Activated CD4-positive, alpha-beta T cell treated with anti-CD3 and anti-CD28 coated beads for 36 hours (primary cell): Measurements from ENCODE around the gene RIOK1. TPM values are rescaled to one million over a fixed set of nuclear protein-coding genes. Genes with fewer than 3 reads are reported as not detected.

Experiments used
- ATAC-seq: fragments of 200-7000 bp; cut with Tn5 transposase; one replicate; pipeline ENCODE4 v1.10.0; 2021; ENCODE audit warnings: mild to moderate bottlenecking, moderate library complexity
- CTCF ChIA-PET: fragments of 350-600 bp; sonication (Branson Sonifier 250); formaldehyde crosslinking; loops from one replicate; lab custom pipeline; 2021; ENCODE audit warnings: antibody characterized with exemption; lab: Charles Lee
- POLR2A ChIA-PET: fragments of 350-600 bp; sonication (Branson Sonifier 250); formaldehyde crosslinking; loops from one replicate; lab custom pipeline; 2021; ENCODE audit warnings: antibody characterized with exemption, inconsistent platforms; lab: Charles Lee
- DNase-seq: peaks from one replicate; pipeline ENCODE4 v3.0.0-alpha.2; 2020
- H3K27ac Mint-ChIP-seq: one replicate; pipeline ENCODE4 v1.8.0; 2021; ENCODE audit warnings: mixed read lengths
- H3K27me3 Mint-ChIP-seq: one replicate; pipeline ENCODE4 v1.8.0; 2021; ENCODE audit warnings: mixed read lengths
- H3K36me3 Mint-ChIP-seq: one replicate; pipeline ENCODE4 v1.8.0; 2021; ENCODE audit warnings: low read depth, mixed read lengths
- H3K4me1 Mint-ChIP-seq: one replicate; pipeline ENCODE4 v1.8.0; 2021; ENCODE audit warnings: mixed read lengths
- H3K4me3 Mint-ChIP-seq: one replicate; pipeline ENCODE4 v1.8.0; 2021; ENCODE audit warnings: mild to moderate bottlenecking, moderate library complexity, mixed read lengths
- H3K9me3 Mint-ChIP-seq: one replicate; pipeline ENCODE4 v1.8.0; 2021; ENCODE audit warnings: low read depth, mixed read lengths
- intact Hi-C, 2 experiments: fragments of 100-400 bp; cut with DNase I in 1 of 2; cut with micrococcal nuclease in 1 of 2; formaldehyde crosslinking; loops; one replicate each; pipeline versions ENCODE4 v1.14.2 to v1.15.1; 2022 to 2024; cut with DNase I, micrococcal nuclease
- total RNA-seq, 2 experiments: library from RNA; stranded (reverse); gene quantifications; one replicate each; pipeline ENCODE4 v1.2.3, GENCODE V29; 2021

Gene RIOK1
- total RNA-seq, 2 experiments from 2014 or later, result 37.3 to 39.6 TPM

DNA sequence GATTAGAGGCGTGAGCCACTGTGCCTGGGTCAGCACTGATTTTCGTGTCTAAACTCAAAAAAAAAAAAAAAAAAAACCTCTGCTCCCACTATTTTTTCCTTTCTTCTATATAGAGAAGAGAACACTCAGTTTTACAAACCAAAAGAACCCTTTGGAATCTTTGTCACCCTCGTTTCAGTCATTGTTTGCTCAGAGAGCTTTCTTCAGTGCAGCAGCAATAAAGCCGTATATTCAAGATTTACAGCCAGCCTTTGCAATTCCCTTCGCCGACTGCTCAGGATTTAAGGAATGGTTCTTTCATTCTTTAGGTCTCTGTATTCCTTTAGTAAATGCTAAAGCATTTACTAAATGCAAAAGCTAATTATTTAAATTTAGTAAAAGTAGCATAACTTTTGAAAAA, 20.1 kb downstream of the RIOK1 start:
- no peak overlapping the region for H3K27ac Mint-ChIP-seq
- H3K4me1 Mint-ChIP-seq, result no peaks in the 10 kb centered on the region
- peaks cover 64% of the 10 kb centered on the region for H3K36me3 Mint-ChIP-seq
- ATAC-seq, result no peak
- H3K9me3 Mint-ChIP-seq, result no peaks in the 10 kb centered on the region
- DNase-seq, result no peak
- ChIA-PET CTCF (interaction anchor here (0.7 kb wide), 2 partner anchors 166 to 514 kb away, joined by 3 read pairs; no protein-coding TSS in a partner anchor), POLR2A (no interaction called here)
- H3K27me3 Mint-ChIP-seq, result no peaks in the 10 kb centered on the region
- no peak overlapping the region for H3K4me3 Mint-ChIP-seq
- intact Hi-C loops, result no loop called here

DNA sequence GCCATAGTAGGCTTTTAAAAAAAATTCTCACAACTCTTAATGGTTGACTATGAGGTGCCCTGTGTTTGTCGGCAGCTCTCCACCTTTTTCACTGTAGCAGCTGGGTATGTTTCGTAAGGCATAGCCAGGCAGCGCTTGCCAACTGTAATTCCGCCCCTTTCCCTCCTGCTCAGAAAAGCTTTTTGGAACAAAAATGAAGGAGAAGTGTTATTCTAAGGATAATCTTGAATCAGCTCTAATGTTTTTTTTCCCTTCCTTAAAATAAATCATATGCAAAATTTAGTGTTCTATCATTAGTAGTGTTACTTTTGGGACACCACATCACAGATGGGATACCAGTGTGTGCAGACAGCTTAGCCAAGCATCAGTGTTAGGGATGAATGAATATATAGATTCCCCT, 21.2 kb downstream of the RIOK1 start:
- no peaks in the 10 kb centered on the region for H3K4me1 Mint-ChIP-seq
- ChIA-PET POLR2A (no interaction called here), CTCF (no interaction called here)
- H3K4me3 Mint-ChIP-seq, result no peak overlapping the region
- DNase-seq (no peak), ATAC-seq (no peak)
- H3K36me3 Mint-ChIP-seq, result peaks cover 62% of the 10 kb centered on the region
- no peak overlapping the region for H3K27ac Mint-ChIP-seq
- intact Hi-C loops, result no loop called here
- no peaks in the 10 kb centered on the region for H3K27me3 Mint-ChIP-seq
- no peaks in the 10 kb centered on the region for H3K9me3 Mint-ChIP-seq

GRCh38 chr6:7411328-7411727, 21.7 kb downstream of the RIOK1 start:
- DNase-seq, result no peak
- no peaks in the 10 kb centered on the region for H3K4me1 Mint-ChIP-seq
- no peaks in the 10 kb centered on the region for H3K27me3 Mint-ChIP-seq
- no peak overlapping the region for H3K4me3 Mint-ChIP-seq
- intact Hi-C loops, result no loop called here
- H3K36me3 Mint-ChIP-seq, result peaks cover 60% of the 10 kb centered on the region
- H3K9me3 Mint-ChIP-seq, result no peaks in the 10 kb centered on the region
- ChIA-PET POLR2A (no interaction called here), CTCF (interaction anchor here (0.7 kb wide), 1 partner anchor 11 kb away, joined by 4 read pairs; no protein-coding TSS in a partner anchor)
- no peak for ATAC-seq
- H3K27ac Mint-ChIP-seq, result no peak overlapping the region

- Mint-ChIP-seq H3K27me3 (no peaks in the 10 kb centered on the region), H3K4me3 (no peak overlapping the region), H3K36me3 (peaks cover 58% of the 10 kb centered on the region), H3K9me3 (no peaks in the 10 kb centered on the region), H3K4me1 (no peaks in the 10 kb centered on the region), H3K27ac (no peak overlapping the region)
- POLR2A ChIA-PET, result no interaction called here
- intact Hi-C loops, result no loop called here
- CTCF ChIA-PET, result interaction anchor here (1.1 kb wide), 1 partner anchor 13 kb away, joined by 3 read pairs; no protein-coding TSS in a partner anchor
- ATAC-seq (no peak), DNase-seq (no peak)
Observed at GRCh38 chr6:7413151-7413823, 23.7 kb downstream of the RIOK1 start.

GRCh38 chr6:7414811-7415210, 25.2 kb downstream of the RIOK1 start:
- DNase-seq (no peak), ATAC-seq (no peak)
- Mint-ChIP-seq H3K4me1 (no peaks in the 10 kb centered on the region), H3K4me3 (no peak overlapping the region), H3K36me3 (peaks cover 59% of the 10 kb centered on the region), H3K27me3 (no peaks in the 10 kb centered on the region), H3K27ac (no peak overlapping the region), H3K9me3 (no peaks in the 10 kb centered on the region)
- POLR2A ChIA-PET, result no interaction called here
- intact Hi-C loops, result no loop called here
- CTCF ChIA-PET, result no interaction called here

DNA sequence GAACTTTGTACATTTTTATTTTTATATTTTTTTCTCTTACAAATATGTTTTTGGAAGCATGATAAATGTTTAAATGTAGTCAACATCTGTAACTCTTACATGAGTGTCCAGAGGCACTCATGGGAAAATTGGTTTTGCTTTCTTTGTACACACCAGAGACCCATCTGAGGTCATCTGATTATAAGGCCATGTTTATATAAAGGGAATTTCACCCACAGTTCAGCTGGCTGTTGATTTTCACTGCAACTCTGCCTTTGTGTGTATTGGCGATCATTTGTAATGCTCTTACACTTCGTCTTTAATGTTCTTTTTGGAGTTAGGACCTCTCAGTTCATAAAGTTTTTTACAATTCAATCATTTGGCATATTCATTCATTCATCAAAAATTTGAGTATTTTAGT, 28.1 kb downstream of the RIOK1 start:
- ChIA-PET POLR2A (no interaction called here), CTCF (no interaction called here)
- H3K4me3 Mint-ChIP-seq, result no peak overlapping the region
- H3K4me1 Mint-ChIP-seq, result no peaks in the 10 kb centered on the region
- ATAC-seq (no peak), DNase-seq (no peak)
- H3K36me3 Mint-ChIP-seq, result peaks cover 50% of the 10 kb centered on the region
- intact Hi-C loops, result no loop called here
- no peak overlapping the region for H3K27ac Mint-ChIP-seq
- H3K27me3 Mint-ChIP-seq, result no peaks in the 10 kb centered on the region
- no peaks in the 10 kb centered on the region for H3K9me3 Mint-ChIP-seq

DNA sequence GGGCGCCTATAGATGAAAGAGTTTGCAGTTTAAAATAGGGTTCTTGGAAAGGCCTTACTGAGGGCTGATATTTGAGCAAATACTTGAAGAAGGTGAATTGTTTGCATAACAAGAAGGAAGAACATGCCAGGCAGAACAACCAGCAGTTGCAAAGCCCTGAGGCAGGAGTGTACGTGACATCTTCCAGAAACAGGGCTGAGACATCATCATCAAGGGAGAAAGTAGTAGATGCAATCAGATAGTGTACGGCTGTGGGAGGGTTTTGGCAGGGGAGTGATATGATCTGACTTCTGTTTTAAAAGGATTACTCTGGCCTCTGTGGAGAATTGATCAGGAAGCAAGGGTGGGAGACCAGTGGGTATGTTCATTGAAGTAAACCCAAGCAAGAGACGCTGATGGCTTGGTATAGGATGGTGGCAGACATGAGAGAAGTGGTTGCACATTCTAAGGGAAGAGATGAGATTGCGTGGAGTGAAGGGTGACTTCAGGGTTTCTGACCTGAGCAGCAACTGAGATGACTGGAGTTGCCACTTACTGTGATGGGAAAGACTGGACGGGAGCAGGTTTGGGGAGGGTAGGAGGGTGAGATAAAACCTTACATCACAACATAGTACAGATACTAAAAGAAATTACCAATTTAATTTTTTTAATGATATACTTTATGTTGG, 28.8 kb downstream of the RIOK1 start:
- ChIA-PET CTCF (interaction anchor here (0.6 to 1.1 kb wide), 3 partner anchors 13 to 197 kb away, joined by 3 to 4 read pairs (median 4); no protein-coding TSS in a partner anchor), POLR2A (no interaction called here)
- no peak for ATAC-seq
- intact Hi-C loops, result no loop called here
- Mint-ChIP-seq H3K4me1 (no peaks in the 10 kb centered on the region), H3K27ac (no peak overlapping the region), H3K9me3 (no peaks in the 10 kb centered on the region), H3K4me3 (no peak overlapping the region), H3K27me3 (no peaks in the 10 kb centered on the region), H3K36me3 (peaks cover 45% of the 10 kb centered on the region)
- no peak for DNase-seq

GRCh38 chr6:7419065-7419464, 29.5 kb downstream of the RIOK1 start:
- peaks cover 41% of the 10 kb centered on the region for H3K36me3 Mint-ChIP-seq
- intact Hi-C loops, result no loop called here
- DNase-seq (no peak), ATAC-seq (no peak)
- no peak overlapping the region for H3K4me3 Mint-ChIP-seq
- no peak overlapping the region for H3K27ac Mint-ChIP-seq
- CTCF ChIA-PET, result interaction anchor here (0.6 to 1.1 kb wide), 4 partner anchors 13 to 197 kb away, joined by 3 to 4 read pairs (median 4); no protein-coding TSS in a partner anchor
- H3K9me3 Mint-ChIP-seq, result no peaks in the 10 kb centered on the region
- H3K4me1 Mint-ChIP-seq, result no peaks in the 10 kb centered on the region
- H3K27me3 Mint-ChIP-seq, result no peaks in the 10 kb centered on the region
- POLR2A ChIA-PET, result no interaction called here

GRCh38 chr6:7421066-7421465, 31.5 kb downstream of the RIOK1 start:
- no peaks in the 10 kb centered on the region for H3K9me3 Mint-ChIP-seq
- H3K36me3 Mint-ChIP-seq, result peaks cover 26% of the 10 kb centered on the region
- H3K4me1 Mint-ChIP-seq, result no peaks in the 10 kb centered on the region
- intact Hi-C loops, result loop anchor here in 1 of 2 experiments (10.0 kb wide), 1 partner anchor 194 kb away; no protein-coding TSS in a partner anchor
- no peak for ATAC-seq
- H3K27me3 Mint-ChIP-seq, result no peaks in the 10 kb centered on the region
- no peak overlapping the region for H3K27ac Mint-ChIP-seq
- CTCF ChIA-PET, result no interaction called here
- POLR2A ChIA-PET, result interaction anchor here (0.6 kb wide), 1 partner anchor 32 kb away, joined by 3 read pairs; the partner anchor contains the start of genes CAGE1 and RIOK1
- no peak for DNase-seq
- H3K4me3 Mint-ChIP-seq, result no peak overlapping the region

DNA sequence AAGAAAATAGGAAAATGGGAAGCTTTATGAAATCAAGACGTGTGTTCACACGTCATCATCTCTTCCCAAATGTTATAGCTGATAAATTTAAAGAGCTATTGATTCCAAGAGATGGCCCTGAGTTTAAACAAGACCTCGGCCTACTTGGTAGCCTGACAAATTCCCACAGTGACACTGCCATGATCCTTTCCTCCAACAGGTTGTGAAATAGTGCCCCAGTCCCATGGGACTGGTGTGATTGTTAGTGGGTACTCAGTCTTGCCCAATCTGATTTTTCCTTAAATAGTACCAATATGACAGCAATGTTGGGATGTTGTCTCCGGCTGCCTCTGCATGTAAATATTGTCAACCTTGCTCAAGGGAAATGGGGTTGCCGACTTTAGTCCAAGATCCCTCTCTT, 34.5 kb downstream of the RIOK1 start:
- H3K4me1 Mint-ChIP-seq, result no peaks in the 10 kb centered on the region
- POLR2A ChIA-PET, result interaction anchor here (0.7 kb wide), 1 partner anchor 18 kb away, joined by 4 read pairs; no protein-coding TSS in a partner anchor
- intact Hi-C loops, result loop anchor here in 1 of 2 experiments (10.0 kb wide), 1 partner anchor 191 kb away; no protein-coding TSS in a partner anchor
- DNase-seq (no peak), ATAC-seq (no peak)
- peaks cover 12% of the 10 kb centered on the region for H3K36me3 Mint-ChIP-seq
- H3K4me3 Mint-ChIP-seq, result no peak overlapping the region
- no peaks in the 10 kb centered on the region for H3K27me3 Mint-ChIP-seq
- CTCF ChIA-PET, result interaction anchor here (0.7 kb wide), 1 partner anchor 98 kb away, joined by 3 read pairs; no protein-coding TSS in a partner anchor
- H3K9me3 Mint-ChIP-seq, result no peaks in the 10 kb centered on the region
- H3K27ac Mint-ChIP-seq, result no peak overlapping the region

DNA sequence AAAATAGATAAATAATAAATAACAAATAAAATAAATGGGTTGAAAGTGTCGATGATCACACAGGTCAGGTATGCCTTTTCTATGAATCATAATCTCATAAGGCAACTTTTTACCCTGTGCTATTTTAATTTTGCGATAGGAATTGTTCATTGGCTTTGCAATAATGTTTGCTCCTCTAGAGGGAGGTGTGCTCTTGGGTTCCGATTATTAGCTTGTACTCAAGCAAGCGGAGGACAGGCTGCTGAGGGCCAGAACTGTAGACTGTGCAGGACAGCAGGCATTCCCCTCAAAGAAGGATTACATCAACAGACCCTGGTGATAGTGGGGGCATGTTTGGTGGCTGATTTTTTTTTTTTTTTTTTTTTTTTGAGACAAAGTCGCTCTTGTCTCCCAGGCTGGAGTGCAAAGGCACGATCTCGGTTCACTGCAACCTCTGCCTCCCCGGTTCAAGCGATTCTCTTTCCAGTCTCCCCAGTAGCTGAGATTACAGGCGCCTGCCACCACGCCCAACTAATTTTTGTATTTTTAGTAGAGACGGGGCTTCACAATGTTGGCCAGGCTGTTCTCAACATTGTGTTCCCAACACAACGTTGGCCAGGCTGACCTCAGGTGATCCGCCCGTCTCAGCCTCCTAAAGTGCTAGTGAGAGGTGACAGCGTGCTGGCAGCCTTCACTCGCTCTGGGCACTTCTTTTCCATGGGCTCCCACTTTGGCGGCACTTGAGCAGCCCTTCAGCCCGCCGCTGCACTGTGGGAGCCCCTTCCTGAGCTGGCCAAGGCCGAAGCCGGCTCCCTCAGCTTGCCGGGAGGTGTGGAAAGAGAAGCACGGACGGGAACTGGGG, 35.6 kb downstream of the RIOK1 start:
- ATAC-seq (no peak), DNase-seq (no peak)
- Mint-ChIP-seq H3K9me3 (no peaks in the 10 kb centered on the region), H3K4me1 (no peaks in the 10 kb centered on the region), H3K4me3 (no peak overlapping the region), H3K27me3 (no peaks in the 10 kb centered on the region), H3K36me3 (peaks cover 8% of the 10 kb centered on the region), H3K27ac (no peak overlapping the region)
- ChIA-PET CTCF (interaction anchor here (1.6 kb wide), 1 partner anchor 12 kb away, joined by 3 read pairs; no protein-coding TSS in a partner anchor), POLR2A (interaction anchor here (0.6 to 1.1 kb wide), 2 partner anchors 36 to 221 kb away, joined by 3 to 9 read pairs; partner anchors contain the start of genes CAGE1 and RIOK1)
- intact Hi-C loops, result loop anchor here (1.0 to 10.0 kb wide), 2 partner anchors 190 kb away; no protein-coding TSS in a partner anchor
